ENCODE data around the gene OTUD3.
"Not testable (repeated sequence)": the region's sequence is repeated elsewhere in the genome, so short reads cannot be mapped to it uniquely, and the experiment has no call there.

OTUD3 gene, protein sequence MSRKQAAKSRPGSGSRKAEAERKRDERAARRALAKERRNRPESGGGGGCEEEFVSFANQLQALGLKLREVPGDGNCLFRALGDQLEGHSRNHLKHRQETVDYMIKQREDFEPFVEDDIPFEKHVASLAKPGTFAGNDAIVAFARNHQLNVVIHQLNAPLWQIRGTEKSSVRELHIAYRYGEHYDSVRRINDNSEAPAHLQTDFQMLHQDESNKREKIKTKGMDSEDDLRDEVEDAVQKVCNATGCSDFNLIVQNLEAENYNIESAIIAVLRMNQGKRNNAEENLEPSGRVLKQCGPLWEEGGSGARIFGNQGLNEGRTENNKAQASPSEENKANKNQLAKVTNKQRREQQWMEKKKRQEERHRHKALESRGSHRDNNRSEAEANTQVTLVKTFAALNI

DNA sequence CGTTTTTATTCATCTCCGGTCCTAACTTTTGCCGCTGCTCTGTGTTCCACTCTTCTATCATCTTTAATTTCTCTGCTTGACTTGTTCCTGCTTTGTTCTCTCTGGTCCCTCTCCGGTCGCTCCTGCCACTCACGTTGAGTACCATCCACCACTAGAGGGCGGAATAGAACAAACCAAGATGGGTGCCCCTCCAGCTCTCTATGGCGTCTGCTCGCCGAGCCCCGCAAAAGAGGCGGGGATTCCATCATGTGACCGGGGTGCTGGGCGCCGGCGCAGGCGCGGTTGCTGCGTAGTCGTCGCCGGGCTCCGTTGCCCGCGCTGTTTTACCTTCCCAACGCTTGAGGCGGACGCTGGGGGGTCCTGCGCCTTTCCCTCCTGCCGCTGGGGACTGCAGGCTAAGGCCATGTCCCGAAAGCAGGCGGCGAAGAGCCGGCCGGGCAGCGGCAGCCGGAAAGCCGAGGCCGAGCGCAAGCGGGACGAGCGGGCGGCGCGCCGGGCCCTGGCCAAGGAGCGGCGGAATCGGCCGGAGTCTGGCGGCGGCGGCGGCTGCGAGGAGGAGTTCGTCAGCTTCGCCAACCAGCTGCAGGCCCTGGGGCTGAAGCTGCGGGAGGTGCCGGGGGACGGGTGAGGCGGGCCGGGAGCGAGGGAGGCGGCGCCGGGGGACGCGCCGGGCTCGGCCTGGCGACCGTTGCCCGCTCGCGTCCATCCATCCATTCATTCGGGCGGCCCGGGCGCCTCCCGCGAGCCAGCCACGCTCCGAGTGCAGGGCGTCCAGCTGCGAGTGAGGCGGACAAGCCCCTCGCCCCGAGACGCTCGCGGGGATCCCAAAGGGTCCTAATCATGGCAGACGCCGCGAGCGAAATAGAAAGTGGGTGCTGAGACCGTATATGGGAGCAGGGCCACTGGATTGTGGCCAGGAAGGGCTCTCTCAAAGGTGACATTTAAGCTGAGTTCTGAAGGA lies at the start of gene OTUD3:
OTUD3 (plus strand) TSS at position 285 of the 961 bp plus-strand sequence; CDS start at position 404, 119 bp downstream.
- DNase-seq, result peak; percentile 98

DNA sequence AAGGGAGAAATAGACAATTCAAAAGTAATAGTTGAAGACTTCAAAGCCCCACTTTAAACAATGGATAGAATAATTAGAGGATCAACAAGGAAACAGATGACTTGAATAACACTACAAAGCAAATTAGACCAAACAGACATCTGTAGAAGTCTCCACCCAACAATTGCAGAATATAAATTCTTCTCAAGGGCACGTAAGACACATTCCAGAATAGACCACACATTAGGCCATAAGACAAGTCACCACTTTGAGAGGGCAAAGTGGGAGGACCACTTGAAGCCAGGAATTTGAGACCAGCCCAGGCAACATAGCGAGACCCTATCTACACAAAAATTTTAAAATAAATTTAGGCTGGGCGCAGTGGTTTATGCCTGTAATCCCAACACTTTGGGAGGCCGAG lies 46.6 kb upstream of the OTUD3 start:
- no peak for DNase-seq

DNA sequence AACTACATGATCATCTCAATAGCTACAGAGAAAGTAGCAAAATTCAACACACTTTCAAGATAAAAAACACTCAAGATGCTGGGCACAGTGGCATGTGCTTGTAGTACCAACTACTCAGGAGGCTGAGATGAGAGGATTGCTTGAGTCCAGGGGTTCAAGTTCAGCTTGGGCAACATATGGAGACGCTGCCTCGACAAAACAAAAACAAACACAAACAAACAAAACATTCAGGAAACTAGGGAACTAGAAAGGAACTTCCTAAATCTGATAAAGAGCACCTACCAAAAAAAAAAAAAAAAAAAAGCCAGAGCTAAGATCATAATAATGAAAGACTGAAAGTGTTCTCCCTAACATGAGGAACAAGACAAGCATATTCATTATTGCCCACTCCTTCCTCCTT lies 44.3 kb upstream of the OTUD3 start:
- no peak for DNase-seq

DNA sequence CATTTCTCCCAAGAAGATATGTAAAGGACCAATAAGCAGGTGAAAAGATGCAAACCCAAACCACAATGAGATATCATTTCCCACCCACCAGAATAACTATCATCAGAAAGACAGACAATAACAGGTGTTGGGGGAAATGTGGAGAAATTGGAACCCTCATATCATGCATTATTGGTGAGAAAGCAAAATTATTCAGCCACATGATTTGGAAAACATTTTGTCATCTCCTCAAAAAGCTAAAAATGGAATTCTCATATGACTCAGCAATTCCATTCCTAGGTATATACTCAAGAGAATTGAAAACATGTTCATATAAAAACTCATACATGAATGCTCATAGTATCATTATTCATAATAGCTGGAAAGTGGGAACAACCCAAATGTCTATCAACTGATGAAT lies 42.0 kb upstream of the OTUD3 start:
- no peak for DNase-seq

DNA sequence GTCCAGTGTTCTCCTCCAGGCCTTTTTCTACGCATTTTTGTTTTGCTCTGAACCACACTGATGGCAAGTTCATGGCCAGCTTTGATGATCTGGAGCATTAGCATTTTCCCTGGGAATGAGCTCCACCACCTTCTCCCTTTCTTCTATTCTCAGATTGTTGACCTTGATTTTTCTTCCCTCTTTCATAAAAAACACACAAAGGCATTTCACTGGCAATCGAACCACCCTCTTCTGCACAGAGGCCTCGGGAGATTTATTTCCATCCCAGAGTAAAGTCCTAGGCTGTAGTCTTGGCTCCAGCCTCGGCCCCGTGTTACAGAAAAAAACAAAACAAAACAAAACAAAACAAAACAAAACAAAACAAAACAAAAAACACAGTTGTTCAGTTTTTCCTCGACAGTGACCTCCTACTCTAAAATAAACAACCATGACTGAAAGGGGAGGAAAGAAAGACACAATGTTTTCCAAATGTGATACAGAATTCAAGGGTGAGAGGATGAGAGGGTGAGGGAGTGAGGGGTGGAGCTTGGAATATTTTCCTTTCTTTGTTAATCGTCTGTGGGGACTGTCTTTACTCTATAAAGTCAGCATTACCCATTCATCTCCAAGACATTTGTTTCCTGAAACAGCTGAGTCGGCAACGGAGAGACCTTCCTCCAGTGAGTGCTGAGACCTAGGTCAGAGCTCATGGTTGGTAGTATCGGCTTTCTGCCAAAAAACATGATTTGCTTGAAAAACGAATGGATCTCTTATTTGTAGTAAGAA lies 37.3 kb upstream of the OTUD3 start:
- no peak for DNase-seq

DNA sequence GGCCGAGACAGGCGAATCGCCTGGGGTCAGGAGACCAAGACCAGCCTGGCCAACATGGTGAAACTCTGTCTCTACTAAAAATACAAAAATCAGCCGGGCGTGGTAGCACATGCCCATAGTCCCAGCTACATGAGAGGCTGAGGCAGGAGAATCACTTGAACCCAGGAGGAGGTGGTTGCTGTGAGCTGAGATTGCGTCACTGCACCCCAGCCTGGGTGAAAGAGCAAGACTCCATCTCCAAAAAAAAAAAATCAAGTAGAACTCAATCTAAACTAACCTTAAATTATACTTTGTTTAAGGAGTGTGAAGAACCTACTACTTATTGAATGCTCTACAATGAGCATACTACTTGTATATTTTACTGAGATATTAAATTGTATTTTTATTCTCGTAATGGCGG lies 36.6 kb upstream of the OTUD3 start:
- DNase-seq, result no peak

DNA sequence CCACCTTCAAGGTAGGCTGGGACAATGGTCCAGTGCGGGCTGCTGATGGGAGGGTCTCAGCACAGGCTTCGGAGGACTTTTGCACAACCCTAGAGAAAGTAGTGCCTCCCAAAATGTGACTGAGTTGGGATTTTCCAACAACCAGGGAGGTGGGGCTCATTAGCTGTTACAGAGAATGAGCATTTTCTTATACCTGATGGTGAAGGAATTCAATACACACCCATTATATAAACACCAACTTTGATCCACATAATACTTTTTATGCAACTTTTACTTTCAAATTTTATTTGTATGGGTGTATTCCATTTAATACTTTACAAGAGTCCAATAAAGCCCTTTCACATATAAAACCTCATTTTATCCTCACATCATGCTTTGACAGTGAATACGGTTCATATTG lies 35.9 kb upstream of the OTUD3 start:
- no peak for DNase-seq

DNA sequence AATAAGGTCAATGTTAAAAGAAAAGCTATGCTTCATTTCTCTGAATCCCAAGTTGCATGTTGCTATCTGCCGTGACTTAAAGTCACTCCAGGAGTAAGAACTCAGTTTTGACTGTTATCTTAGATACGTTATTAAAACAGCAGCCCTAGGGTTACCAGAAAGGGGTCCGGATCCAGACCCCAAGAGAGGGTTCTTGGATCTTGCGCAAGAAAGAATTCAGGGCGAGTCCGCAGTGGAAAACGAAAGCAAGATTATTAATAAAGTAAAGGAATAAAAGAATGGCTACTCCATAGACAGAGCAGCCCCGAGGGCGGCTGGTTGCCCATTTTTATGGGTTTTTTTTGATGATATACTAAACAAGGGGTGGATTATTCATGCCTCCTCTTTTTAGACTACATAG lies 34.9 kb upstream of the OTUD3 start:
- DNase-seq, result not testable (repeated sequence)

DNA sequence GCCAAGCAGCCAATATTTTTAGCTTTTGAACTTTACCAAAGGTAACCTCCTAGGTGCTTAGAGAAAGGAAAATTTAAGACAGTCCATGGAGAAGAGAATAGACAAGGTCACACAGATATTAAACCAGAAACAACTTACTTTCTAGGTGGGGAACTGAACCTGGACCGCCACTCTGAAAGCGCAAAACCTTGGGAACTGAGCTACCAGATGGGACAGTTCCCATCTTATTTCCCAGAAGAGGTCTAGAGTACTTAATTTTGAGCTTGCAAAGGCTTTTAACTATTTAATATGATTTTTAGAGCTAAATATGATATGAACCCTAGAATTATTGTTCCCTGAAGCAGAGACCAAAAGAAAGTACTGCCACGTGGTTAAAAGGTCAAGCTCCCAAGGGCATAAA lies 32.9 kb upstream of the OTUD3 start:
- DNase-seq, result not testable (repeated sequence)

DNA sequence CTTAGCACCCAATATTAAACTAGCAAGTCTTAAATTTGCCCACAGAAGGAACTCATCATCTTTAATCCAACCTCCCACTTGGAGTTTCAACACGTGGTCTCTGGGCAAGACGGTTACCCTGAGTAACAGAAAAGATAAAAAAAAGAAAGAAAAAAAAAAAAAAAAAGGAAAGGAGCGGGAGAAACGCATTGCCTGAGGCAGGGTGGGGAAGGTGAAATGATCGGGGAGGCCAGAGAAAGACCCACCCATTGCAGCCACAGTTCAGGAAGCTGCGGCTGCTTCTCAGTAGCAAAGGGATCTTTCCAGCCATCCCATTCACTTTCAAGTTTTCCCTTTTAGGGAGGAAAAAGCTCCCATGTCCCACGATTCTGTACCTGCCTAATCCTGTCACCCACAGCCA lies 32.0 kb upstream of the OTUD3 start:
- no peak for DNase-seq

DNA sequence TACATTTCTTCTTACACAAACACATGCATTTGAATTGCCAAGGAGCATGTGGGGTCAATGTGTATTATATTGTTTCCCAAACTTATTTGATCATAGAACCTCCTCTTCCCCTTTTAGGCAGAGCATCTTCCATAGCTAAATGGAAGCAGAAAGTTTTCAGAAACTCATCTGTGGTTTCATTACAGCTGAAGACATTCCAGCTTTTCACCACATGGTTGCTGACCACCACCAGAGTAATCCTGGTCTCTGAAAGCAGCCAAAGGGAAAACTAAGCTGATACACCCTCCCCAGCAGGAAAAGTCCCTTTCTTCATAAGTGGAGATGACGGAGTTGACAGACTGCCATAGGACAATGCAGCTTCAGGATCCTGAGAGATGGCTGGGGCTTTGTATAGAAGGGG lies 30.2 kb upstream of the OTUD3 start:
- no peak for DNase-seq

DNA sequence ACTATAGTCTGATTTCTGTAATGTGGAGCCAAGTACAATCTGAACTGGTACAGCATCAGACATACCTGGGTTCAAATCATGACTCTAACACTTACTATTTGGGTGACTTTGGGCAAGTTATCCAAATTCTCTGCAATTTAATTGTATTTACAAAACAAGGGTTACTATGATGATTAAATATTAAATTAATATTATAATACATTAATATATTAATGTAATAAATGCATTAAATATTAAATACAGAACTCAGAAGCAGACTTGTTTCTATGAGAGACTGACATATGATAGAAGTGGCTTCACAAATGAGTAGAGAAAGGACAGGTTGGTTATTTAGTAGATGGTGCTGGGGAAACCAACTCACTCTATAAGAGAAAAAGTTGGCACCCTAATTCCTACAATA lies 27.3 kb upstream of the OTUD3 start:
- DNase-seq, result no peak

DNA sequence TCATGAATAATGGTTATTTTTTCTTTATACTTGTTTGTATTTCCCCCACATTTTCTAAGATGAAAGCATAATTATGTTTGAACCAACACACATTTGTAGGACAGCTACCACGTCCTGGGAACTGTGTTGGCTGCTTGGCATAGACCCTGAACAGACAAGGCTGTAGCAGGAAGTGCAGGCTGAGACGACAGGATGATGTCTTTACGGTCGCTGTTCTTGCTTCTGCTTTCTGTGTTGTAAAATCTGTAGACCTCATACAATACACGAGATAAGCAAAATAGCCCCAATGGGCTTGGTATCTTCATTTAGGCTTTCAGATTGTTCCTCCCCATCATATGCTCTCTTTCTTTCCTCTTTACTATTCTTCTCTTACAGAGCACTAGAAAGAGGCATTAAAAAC lies 23.3 kb upstream of the OTUD3 start:
- no peak for DNase-seq

DNA sequence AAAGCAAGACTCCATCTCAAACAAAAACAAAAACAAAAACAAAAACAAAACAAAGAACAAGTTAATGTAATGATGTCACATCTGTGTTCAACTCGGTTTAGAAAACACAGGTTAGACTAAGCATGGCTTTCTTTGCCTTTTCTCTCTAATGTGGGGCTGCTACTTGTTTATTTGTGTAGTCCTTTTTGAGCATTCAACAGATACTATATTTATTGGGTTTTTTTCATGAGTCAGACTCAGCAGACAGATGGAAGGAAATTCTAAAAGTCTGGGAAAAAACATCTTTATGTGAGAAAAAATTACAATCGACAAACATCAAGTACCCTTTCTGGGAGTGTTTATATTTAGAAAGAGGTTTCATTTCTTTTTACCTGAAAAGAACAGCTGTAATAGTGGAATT lies 22.3 kb upstream of the OTUD3 start:
- DNase-seq, result no peak

DNA sequence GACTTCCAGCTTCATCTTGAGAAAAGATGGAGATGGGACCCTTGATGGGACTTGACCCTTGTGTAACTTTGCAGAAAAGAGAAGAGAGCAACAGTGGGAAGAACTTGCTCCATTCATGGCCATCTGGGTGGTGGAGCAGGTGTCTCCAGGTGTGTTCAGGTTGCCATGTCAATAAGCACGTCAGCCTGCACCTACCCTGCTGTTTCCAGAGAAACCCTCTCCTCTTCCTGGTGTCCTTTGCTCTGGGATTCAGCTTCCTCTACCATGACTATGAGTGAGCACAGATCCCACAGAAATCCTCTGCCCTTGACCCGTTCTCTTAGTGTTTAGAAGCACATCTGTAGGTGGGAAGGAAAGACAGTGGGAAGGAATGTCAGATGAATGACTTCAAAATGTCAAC lies 21.8 kb upstream of the OTUD3 start:
- no peak for DNase-seq

DNA sequence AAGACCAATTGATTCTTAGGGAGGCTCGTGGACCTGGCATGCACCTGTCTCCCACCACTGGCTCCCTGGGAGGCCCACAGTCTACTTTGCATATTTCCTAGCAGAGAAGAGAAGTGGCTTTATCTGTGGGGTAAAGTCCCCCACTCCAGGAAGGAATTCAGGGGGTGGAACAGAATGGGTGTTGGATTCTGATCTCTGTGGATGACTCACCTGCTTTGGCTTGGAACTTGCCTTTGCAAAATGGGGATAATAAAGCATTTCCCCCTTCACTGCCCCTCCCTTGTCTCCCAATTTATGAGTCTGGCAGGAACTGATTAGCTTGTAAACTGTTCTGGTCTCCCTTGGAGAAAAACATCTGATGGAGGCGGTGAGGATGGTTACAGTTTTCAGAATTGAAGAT lies 21.2 kb upstream of the OTUD3 start:
- no peak for DNase-seq

DNA sequence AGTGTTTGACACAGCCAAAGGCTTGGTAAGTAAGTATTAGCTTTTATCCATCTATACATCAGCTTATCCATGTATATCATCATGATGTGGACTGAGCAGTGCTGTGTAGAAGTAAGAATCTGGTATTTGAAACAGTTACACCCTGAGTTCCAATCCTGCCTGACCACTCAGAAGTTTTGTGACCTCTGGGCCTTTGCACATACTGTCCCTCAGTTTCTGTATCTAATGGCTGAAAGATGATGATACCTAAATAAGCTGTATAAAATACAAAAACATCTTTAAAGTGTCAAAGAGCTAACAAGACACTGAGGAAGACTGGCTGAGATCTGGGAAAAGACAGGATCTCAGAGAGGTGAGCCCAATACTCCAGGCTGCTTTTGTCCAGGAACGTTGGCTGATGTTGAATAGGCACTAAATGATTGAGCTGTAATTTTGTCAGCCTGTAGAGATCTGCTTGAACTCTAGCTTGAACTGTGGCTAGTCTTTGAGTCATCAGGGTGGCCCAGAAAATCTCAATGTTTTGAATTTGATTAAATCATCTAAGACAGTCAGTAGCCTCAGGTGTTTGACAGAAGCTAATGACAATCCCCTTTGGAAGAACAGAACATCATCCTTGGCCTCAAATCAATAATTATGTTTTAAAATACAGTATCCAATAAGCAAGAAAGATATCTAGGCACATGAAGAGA lies 20.2 kb upstream of the OTUD3 start:
- no peak for DNase-seq

DNA sequence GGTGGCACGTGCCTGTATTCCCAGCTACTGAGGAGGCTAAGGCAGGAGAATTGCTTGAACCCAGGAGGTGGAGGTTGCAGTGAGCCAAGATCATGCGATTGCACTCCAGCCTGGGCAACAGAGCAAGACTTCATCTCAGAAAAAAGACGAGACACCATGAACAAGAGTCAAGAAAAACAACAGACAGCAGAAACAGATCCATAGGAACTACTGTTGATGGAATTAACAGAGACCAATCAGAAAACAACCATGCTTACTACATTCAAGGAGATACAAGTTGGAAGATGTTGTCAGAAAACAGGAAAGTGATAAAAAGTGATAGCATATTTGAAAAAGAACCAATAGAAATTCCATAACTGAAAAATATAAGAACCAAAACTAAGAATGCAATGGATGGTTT lies 19.3 kb upstream of the OTUD3 start:
- no peak for DNase-seq

DNA sequence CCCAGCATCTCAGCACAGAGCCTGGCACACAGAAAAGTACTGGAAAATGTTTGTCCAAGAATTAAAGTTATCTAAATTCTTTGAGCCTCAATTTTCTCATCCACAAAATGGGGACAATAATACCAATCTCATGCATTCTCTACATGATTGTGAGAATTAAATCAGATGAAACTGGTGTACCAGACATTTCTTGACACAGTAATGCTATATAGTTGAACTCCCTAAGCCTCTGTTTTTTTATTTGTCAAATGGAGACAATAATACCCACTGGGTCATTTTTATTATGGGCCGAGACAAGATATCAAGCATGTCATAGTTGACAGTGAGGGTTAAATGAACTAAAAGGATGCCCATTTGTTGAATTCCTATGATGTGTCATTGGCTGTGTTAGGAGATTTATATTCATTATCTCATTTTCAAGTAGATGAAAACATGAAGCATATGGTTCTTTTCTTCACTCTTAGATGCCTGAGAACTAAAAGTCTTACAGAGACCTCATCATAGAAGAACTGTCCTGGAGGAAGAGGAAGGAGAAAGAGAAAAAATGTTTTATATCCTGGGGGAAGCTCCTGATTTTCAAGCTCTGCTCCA lies 17.5 kb upstream of the OTUD3 start:
- DNase-seq, result no peak

DNA sequence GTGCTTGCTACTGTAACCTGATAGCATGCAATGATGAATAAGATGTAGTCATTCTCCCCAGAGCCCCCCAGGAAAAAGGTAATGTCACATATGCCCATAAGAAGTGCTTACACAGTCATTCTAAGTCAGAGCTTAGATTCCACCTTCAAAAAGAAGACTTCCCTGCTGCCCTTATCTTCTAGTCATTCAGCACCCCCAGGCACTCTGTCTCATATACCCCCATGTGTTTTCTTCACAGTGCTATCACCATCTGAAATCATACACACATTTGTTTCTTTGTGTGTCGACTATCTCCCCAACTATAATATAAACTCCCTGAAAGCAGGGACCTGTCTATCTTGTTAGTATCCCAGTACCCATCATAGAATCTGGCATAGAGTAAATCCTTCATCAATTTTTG lies 16.2 kb upstream of the OTUD3 start:
- DNase-seq, result no peak

DNA sequence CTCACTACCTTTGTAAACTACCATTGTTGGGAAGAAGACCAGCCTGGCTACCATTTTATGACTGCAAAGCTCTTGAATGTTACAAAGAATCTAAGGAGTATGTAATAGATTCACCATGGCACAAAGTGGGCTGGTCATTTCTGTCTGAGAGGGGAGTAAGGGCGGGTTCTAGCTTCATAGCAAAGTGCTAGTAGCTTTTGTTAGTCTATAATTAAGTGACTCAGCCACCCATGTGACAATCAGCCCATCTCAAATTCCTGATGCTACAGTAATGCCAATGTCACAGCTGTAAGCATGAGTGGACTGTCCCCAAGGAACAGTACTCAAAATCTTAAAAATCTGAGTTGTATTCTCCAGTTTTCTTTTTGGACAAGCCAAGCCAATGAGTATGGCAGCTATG lies 15.4 kb upstream of the OTUD3 start:
- no peak for DNase-seq

DNA sequence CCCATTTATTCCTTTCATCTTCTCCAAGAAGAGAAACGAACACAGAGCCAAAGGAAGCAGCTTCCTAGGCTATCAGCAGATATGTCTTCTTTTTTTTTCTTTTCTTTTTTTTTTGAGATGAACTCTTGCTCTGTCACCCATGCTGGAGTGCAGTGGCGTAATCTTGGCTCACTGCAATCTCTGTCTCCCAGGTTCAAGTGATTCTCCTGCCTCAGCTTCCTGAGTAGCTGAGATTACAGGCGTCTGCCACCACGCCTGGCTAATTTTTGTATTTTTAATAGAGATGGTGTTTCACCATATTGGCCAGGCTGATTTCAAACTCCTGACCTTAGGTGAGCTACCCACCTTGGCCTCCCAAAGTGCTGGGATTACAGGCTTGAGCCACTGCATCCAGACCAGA lies 13.6 kb upstream of the OTUD3 start:
- not testable (repeated sequence) for DNase-seq
